SK-N-SH (cell line): ENCODE results near the gene ASCL5. TPM values are rescaled to one million over a fixed set of nuclear protein-coding genes. Genes with fewer than 3 reads are reported as not detected.

Source experiments
- CTCF ChIA-PET: fragments of 300-600, 350-600 bp; formaldehyde crosslinking; extraction: SDS; loops from one replicate; lab custom pipeline; 2021; lab: Yijun Ruan, JAX
- POLR2A ChIA-PET: fragments of 350-600 bp; sonication (Branson Sonifier 250); formaldehyde crosslinking; extraction: SDS; loops from one replicate; lab custom pipeline; 2020; ENCODE audit warnings: antibody characterized with exemption, inconsistent platforms; lab: Yijun Ruan, JAX
- DNase-seq: peaks from one replicate; pipeline ENCODE4 v3.0.0; 2012
- H2AFZ ChIP-seq: fragments of 200-600 bp; sonication (generic); 2 replicates; pipeline ENCODE4 v1.8.1; 2016; ENCODE audit warnings: antibody characterized with exemption, mild to moderate bottlenecking, low read depth
- H3F3A ChIP-seq: fragments of 200-600 bp; sonication (generic); replicated peaks from 2 replicates; pipeline ENCODE3; 2016; ENCODE audit warnings: antibody characterized with exemption, mild to moderate bottlenecking; ENCODE audit not compliant: insufficient read depth
- H3K27ac ChIP-seq, 2 experiments: fragments of 200-500 bp in 1 of 2; fragments of 200-600 bp in 1 of 2; sonication (Bioruptor generic) in 1 of 2; sonication (generic), shearing (Covaris generic) in 1 of 2; 2 replicates each; pipeline versions ENCODE4 v1.5.1 to v1.6.1; 2014 to 2016; ENCODE audit warnings: low read depth in 2 of 2, inconsistent platforms in 1 of 2, low read length in 1 of 2, mild to moderate bottlenecking in 1 of 2, mixed read lengths in 1 of 2
- H3K27me3 ChIP-seq: fragments of 200-600 bp; sonication (generic), shearing (Covaris generic); 2 replicates; pipeline ENCODE4 v1.6.1; 2016; ENCODE audit warnings: mixed run types; ENCODE audit not compliant: insufficient read depth
- H3K36me3 ChIP-seq, 2 experiments: fragments of 200-500 bp in 1 of 2; fragments of 200-600 bp in 1 of 2; sonication (Bioruptor generic) in 1 of 2; sonication (generic) in 1 of 2; replicated peaks in 1 of 2; 2 replicates each; pipeline versions ENCODE3 to v1.5.1; 2014 to 2016; ENCODE audit warnings: low read length in 1 of 2, mild to moderate bottlenecking in 1 of 2; ENCODE audit not compliant: insufficient read depth in 2 of 2, control insufficient read depth in 1 of 2
- H3K4me1 ChIP-seq, 2 experiments: fragments of 200-500 bp in 1 of 2; fragments of 200-600 bp in 1 of 2; sonication (Bioruptor generic) in 1 of 2; sonication (generic), shearing (Covaris generic) in 1 of 2; 2 replicates each; pipeline versions ENCODE4 v1.5.1 to v1.6.1; 2014 to 2016; ENCODE audit warnings: low read depth in 1 of 2, low read length in 1 of 2, mixed run types in 1 of 2; ENCODE audit not compliant: insufficient read depth in 2 of 2, control insufficient read depth in 1 of 2
- H3K4me2 ChIP-seq: fragments of 200-600 bp; sonication (generic), shearing (Covaris generic); 2 replicates; pipeline ENCODE4 v1.6.1; 2017; ENCODE audit warnings: mixed run types
- H3K4me3 ChIP-seq, 2 experiments: fragments of 200-500 bp in 1 of 2; fragments of 200-600 bp in 1 of 2; sonication (Bioruptor generic) in 1 of 2; sonication (generic), shearing (Covaris generic) in 1 of 2; 2 replicates each; pipeline versions ENCODE4 v1.5.1 to v1.8.1; 2014 to 2016; ENCODE audit warnings: low read depth in 2 of 2, inconsistent platforms in 1 of 2, low read length in 1 of 2, mild to moderate bottlenecking in 1 of 2, mixed read lengths in 1 of 2, moderate library complexity in 1 of 2
- H3K79me2 ChIP-seq: fragments of 200-600 bp; sonication (generic); 2 replicates; pipeline ENCODE4 v1.8.1; 2017; ENCODE audit warnings: mild to moderate bottlenecking; ENCODE audit not compliant: insufficient read depth
- H3K9ac ChIP-seq: fragments of 200-600 bp; sonication (generic); 2 replicates; pipeline ENCODE4 v1.6.1; 2017; ENCODE audit warnings: mixed run types
- H3K9me2 ChIP-seq: fragments of 200-600 bp; sonication (generic); 2 replicates; pipeline ENCODE4 v1.6.1; 2017; ENCODE audit warnings: mixed run types
- H3K9me3 ChIP-seq: fragments of 200-600 bp; sonication (generic); 2 replicates; pipeline ENCODE4 v1.6.1; 2017; ENCODE audit warnings: mixed run types, mild to moderate bottlenecking, moderate library complexity
- H4K20me1 ChIP-seq: fragments of 200-600 bp; sonication (generic); 2 replicates; pipeline ENCODE4 v1.6.1; 2017; ENCODE audit warnings: mild to moderate bottlenecking, mixed run types; ENCODE audit not compliant: insufficient read depth
- CTCF ChIP-seq: fragments of 200-600 bp; sonication (generic); IDR thresholded peaks from 2 replicates; pipeline ENCODE4 v1.6.1; 2017; ENCODE audit warnings: antibody characterized with exemption, mild to moderate bottlenecking, moderate library complexity
- EP300 ChIP-seq, 2 experiments: IDR thresholded peaks; 2 replicates each; pipeline versions ENCODE4 v1.4.0 to v1.6.1; 2012; ENCODE audit warnings: borderline replicate concordance in 1 of 2, low read depth in 1 of 2, low read length in 1 of 2
- REST ChIP-seq: IDR thresholded peaks from 2 replicates; pipeline ENCODE4 v1.6.1; 2012; ENCODE audit warnings: mild to moderate bottlenecking, low read depth, low read length, moderate library complexity
- RFX5 ChIP-seq: IDR thresholded peaks from 2 replicates; pipeline ENCODE4 v1.6.1; 2012; ENCODE audit warnings: mild to moderate bottlenecking, improper control_type of control experiment, low read length
- SIN3A ChIP-seq: IDR thresholded peaks from 2 replicates; pipeline ENCODE4 v1.6.1; 2012; ENCODE audit warnings: low read depth, mild to moderate bottlenecking, low read length, moderate library complexity, borderline replicate concordance
- TCF12 ChIP-seq: IDR thresholded peaks from 2 replicates; pipeline ENCODE4 v1.4.0; 2012
- USF1 ChIP-seq: IDR thresholded peaks from 2 replicates; pipeline ENCODE4 v1.4.0; 2012; ENCODE audit warnings: low read depth, borderline replicate concordance
- WGBS: methylation state at CpG from one replicate; pipeline ENCODE4 v1.1.6; 2017; ENCODE audit warnings: low lambda C conversion rate; 5-methylcytosine and 5-hydroxymethylcytosine counted together
- polyA plus RNA-seq, 3 experiments: library from polyadenylated mRNA; depleted of rRNA; stranded (reverse); fragments of >200 nt; gene quantifications; 2 replicates each; pipeline ENCODE4 v1.2.3, GENCODE V29; 2012

ASCL5 gene
- polyA plus RNA-seq, 1 of the 3 experiments (the other 2 are of a cell fraction), result not detected

- TF ChIP-seq REST, result no peak
Measured at GRCh38 chr1:201172326-201172725, 45.3 kb upstream of the ASCL5 start (continued).

- Histone ChIP-seq H4K20me1 (no peaks in the 10 kb centered on the region), H3K36me3 (no peaks in the 10 kb centered on the region), H3K27ac (peak overlapping the region in 1 of 2 experiments; percentile 76; a peak in 2 of 4 replicates), H3K9me2 (no peaks in the 10 kb centered on the region), H3K4me2 (peak overlapping the region; percentile 92), H3K9ac (peak overlapping the region; percentile 64; the same call in 1 of the 2 replicates), H2AFZ (peak overlapping the region; percentile 98), H3K4me3 (peak overlapping the region; percentile 70 to 79), H3F3A (no peaks in the 10 kb centered on the region), H3K4me1 (peaks cover 0 to 10% of the 10 kb centered on the region in 2 experiments; a peak in 2 of 4 replicates), H3K27me3 (0 out of 2 replicates have a peak, but pooled peaks cover 7% of the 10 kb centered on the region), H3K9me3 (no peaks in the 10 kb centered on the region), H3K79me2 (no peaks in the 10 kb centered on the region)
- TF ChIP-seq SIN3A (0 out of 2 replicates have a peak, but pooled peaks have one; percentile 5), CTCF (peak; percentile 54), TCF12 (peak; percentile 2; the same call in 1 of the 2 replicates), USF1 (no peak), RFX5 (no peak), EP300 (IDR thresholded peaks at IDR 0.05; ENCODE audit: borderline replicate concordance in 1 of 2, low read depth in 1 of 2, low read length in 1 of 2) (no peak)
- ChIA-PET POLR2A (no interaction called here), CTCF (interaction anchor here (1.1 to 3.0 kb wide), 7 partner anchors 13 to 51 kb away, joined by 3 to 15 read pairs (median 8); partner anchors contain the start of gene TMEM9)
- WGBS, result 28% methylated on average over 25 of the region's 48 CpGs
- peak; percentile 85 for DNase-seq
Measured at GRCh38 chr1:201171063-201172036, 44.4 kb upstream of the ASCL5 start.
